ENCODE results near the gene EIF4ENIF1. TPM values are rescaled to one million over a fixed set of nuclear protein-coding genes. Genes with fewer than 3 reads are reported as not detected.

EIF4ENIF1 gene
- total RNA-seq, 4 donors from 2014 or later: 10.1 to 19.6 (median 15.1) TPM

GRCh38 chr22:31442768-31443489, 46.7 kb downstream of the EIF4ENIF1 start:
- peaks cover 0 to 77% of the 10 kb centered on the region in 2 donors for H3K36me3 ChIP-seq
- H3K27me3 ChIP-seq: no peaks in the 10 kb centered on the region
- H3K9me3 ChIP-seq: no peaks in the 10 kb centered on the region
- H3K4me3 ChIP-seq: no peak overlapping the region
- in situ Hi-C loops (cut with MboI; ENCODE audit: low sequenced_read_pairs in 4 of 4): no loop called here
- ATAC-seq (no peak), DNase-seq (no peak)
- H3K27ac ChIP-seq: no peak overlapping the region
- intact Hi-C loops (cut with DNase I; ENCODE audit: low total_unique reads): no loop called here
- H3K4me1 ChIP-seq: peaks cover 0 to 8% of the 10 kb centered on the region in 2 donors
- no peak for TF ChIP-seq POLR2A (IDR thresholded peaks at IDR 0.05)
- TF ChIP-seq CTCF (IDR thresholded peaks at IDR 0.05 in 4 of 5, conservative IDR thresholded peaks at IDR 0.05 in 1 of 5): no peak

GRCh38 chr22:31441652-31442051, 48.0 kb downstream of the EIF4ENIF1 start:
- in situ Hi-C loops (cut with MboI; ENCODE audit: low sequenced_read_pairs in 4 of 4): no loop called here
- Histone ChIP-seq H3K27me3 (no peaks in the 10 kb centered on the region), H3K4me3 (no peak overlapping the region), H3K36me3 (peaks cover 0 to 90% of the 10 kb centered on the region in 2 donors), H3K9me3 (no peaks in the 10 kb centered on the region), H3K4me1 (peaks cover 0 to 4% of the 10 kb centered on the region in 2 donors), H3K27ac (no peak overlapping the region)
- no peak for DNase-seq
- ATAC-seq: no peak
- intact Hi-C loops (cut with DNase I; ENCODE audit: low total_unique reads): no loop called here
- TF ChIP-seq POLR2A (IDR thresholded peaks at IDR 0.05): no peak
- TF ChIP-seq CTCF (IDR thresholded peaks at IDR 0.05 in 4 of 5, conservative IDR thresholded peaks at IDR 0.05 in 1 of 5): no peak

GRCh38 chr22:31440681-31441080, 49.0 kb downstream of the EIF4ENIF1 start:
- TF ChIP-seq CTCF (IDR thresholded peaks at IDR 0.05 in 4 of 5, conservative IDR thresholded peaks at IDR 0.05 in 1 of 5) (no peak), POLR2A (IDR thresholded peaks at IDR 0.05) (no peak)
- Histone ChIP-seq H3K27me3 (no peaks in the 10 kb centered on the region), H3K4me1 (peaks cover 9 to 13% of the 10 kb centered on the region in 2 donors), H3K36me3 (peaks cover 0 to 96% of the 10 kb centered on the region in 2 donors), H3K27ac (no peak overlapping the region), H3K9me3 (no peaks in the 10 kb centered on the region), H3K4me3 (no peak overlapping the region)
- in situ Hi-C loops (cut with MboI; ENCODE audit: low sequenced_read_pairs in 4 of 4) (no loop called here), intact Hi-C loops (cut with DNase I; ENCODE audit: low total_unique reads) (no loop called here)
- DNase-seq (no peak), ATAC-seq (no peak)

- TF ChIP-seq CTCF (IDR thresholded peaks at IDR 0.05 in 4 of 5, conservative IDR thresholded peaks at IDR 0.05 in 1 of 5) (no peak), POLR2A (IDR thresholded peaks at IDR 0.05) (no peak)
- in situ Hi-C loops (cut with MboI; ENCODE audit: low sequenced_read_pairs in 4 of 4): no loop called here
- Histone ChIP-seq H3K4me1 (peaks cover 12 to 17% of the 10 kb centered on the region in 2 donors), H3K4me3 (no peak overlapping the region), H3K27me3 (no peaks in the 10 kb centered on the region), H3K36me3 (peaks cover 0 to 96% of the 10 kb centered on the region in 2 donors), H3K27ac (no peak overlapping the region), H3K9me3 (no peaks in the 10 kb centered on the region)
- intact Hi-C loops (cut with DNase I; ENCODE audit: low total_unique reads): no loop called here
- DNase-seq: peak in 1 of 2 donors; percentile 17
- no peak for ATAC-seq
Observed at GRCh38 chr22:31439808-31440207, 49.8 kb downstream of the EIF4ENIF1 start.

Data from gastrocnemius medialis (tissue), 4 donors.